HG02970 (cell line): Measurements from ENCODE around the gene M6PR.
A peak's percentile ranks its signal among the peaks of the same experiment; 100 is the strongest.
"Not testable (repeated sequence)": the region's sequence is repeated elsewhere in the genome, so short reads cannot be mapped to it uniquely, and the experiment has no call there.

Experiments used
- ATAC-seq: cut with Tn5 transposase; IDR thresholded peaks from one replicate; pipeline ENCODE4 v1.9.1; 2021; ENCODE audit warnings: mild to moderate bottlenecking, moderate library complexity, moderate number of reproducible peaks; ENCODE audit not compliant: unreplicated experiment, low FRiP score

Gene M6PR

GRCh38 chr12:8951744-8952143 lies 2.3 kb upstream of the M6PR start:
- no peak for ATAC-seq

- ATAC-seq = no peak
These were observed 1.4 kb upstream of the M6PR start for GRCh38 chr12:8950702-8951478.

GRCh38 chr12:8950221-8950527 lies 729 bp upstream of the M6PR start:
- no peak for ATAC-seq

GRCh38 chr12:8948701-8949341 lies 624 bp downstream of the M6PR start:
- no peak for ATAC-seq

- no peak for ATAC-seq
These were observed 1.7 kb downstream of the M6PR start for GRCh38 chr12:8947737-8948136.

GRCh38 chr12:8946733-8947132 lies 2.7 kb downstream of the M6PR start:
- ATAC-seq = no peak

GRCh38 chr12:8943565-8944186 lies 5.8 kb downstream of the M6PR start:
- ATAC-seq = no peak

GRCh38 chr12:8941691-8942478 lies 7.6 kb downstream of the M6PR start:
- ATAC-seq = no peak

- ATAC-seq = not testable (repeated sequence)
These were observed 11.5 kb downstream of the M6PR start for GRCh38 chr12:8937842-8938442.

- ATAC-seq = no peak
These were observed 12.7 kb downstream of the M6PR start for GRCh38 chr12:8936735-8937134.

- ATAC-seq = not testable (repeated sequence)
These were observed 15.4 kb downstream of the M6PR start for GRCh38 chr12:8934080-8934479.

GRCh38 chr12:8932464-8932863 lies 17.0 kb downstream of the M6PR start:
- ATAC-seq = not testable (repeated sequence)

- not testable (repeated sequence) for ATAC-seq
These were observed 18.7 kb downstream of the M6PR start for GRCh38 chr12:8930655-8931323.

GRCh38 chr12:8922544-8922943 lies 26.9 kb downstream of the M6PR start:
- no peak for ATAC-seq

- ATAC-seq = not testable (repeated sequence)
These were observed 29.8 kb downstream of the M6PR start for GRCh38 chr12:8919643-8920042.

GRCh38 chr12:8917751-8918150 lies 31.7 kb downstream of the M6PR start:
- ATAC-seq = no peak

GRCh38 chr12:8917031-8917430 lies 32.4 kb downstream of the M6PR start:
- ATAC-seq = no peak

- no peak for ATAC-seq
These were observed 33.3 kb downstream of the M6PR start for GRCh38 chr12:8916154-8916553.

GRCh38 chr12:8914716-8915526 lies 34.5 kb downstream of the M6PR start:
- peak; percentile 60 for ATAC-seq
